Measurements from ENCODE around the gene TUB. TPM values are rescaled to one million over a fixed set of nuclear protein-coding genes. Genes with fewer than 3 reads are reported as not detected.

The TUB gene, protein sequence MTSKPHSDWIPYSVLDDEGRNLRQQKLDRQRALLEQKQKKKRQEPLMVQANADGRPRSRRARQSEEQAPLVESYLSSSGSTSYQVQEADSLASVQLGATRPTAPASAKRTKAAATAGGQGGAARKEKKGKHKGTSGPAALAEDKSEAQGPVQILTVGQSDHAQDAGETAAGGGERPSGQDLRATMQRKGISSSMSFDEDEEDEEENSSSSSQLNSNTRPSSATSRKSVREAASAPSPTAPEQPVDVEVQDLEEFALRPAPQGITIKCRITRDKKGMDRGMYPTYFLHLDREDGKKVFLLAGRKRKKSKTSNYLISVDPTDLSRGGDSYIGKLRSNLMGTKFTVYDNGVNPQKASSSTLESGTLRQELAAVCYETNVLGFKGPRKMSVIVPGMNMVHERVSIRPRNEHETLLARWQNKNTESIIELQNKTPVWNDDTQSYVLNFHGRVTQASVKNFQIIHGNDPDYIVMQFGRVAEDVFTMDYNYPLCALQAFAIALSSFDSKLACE
- total RNA-seq (2022; extraction: Qiagen RNA extraction): 4.6 to 6.7 TPM (median 6.0 TPM) in 5 replicates

DNA sequence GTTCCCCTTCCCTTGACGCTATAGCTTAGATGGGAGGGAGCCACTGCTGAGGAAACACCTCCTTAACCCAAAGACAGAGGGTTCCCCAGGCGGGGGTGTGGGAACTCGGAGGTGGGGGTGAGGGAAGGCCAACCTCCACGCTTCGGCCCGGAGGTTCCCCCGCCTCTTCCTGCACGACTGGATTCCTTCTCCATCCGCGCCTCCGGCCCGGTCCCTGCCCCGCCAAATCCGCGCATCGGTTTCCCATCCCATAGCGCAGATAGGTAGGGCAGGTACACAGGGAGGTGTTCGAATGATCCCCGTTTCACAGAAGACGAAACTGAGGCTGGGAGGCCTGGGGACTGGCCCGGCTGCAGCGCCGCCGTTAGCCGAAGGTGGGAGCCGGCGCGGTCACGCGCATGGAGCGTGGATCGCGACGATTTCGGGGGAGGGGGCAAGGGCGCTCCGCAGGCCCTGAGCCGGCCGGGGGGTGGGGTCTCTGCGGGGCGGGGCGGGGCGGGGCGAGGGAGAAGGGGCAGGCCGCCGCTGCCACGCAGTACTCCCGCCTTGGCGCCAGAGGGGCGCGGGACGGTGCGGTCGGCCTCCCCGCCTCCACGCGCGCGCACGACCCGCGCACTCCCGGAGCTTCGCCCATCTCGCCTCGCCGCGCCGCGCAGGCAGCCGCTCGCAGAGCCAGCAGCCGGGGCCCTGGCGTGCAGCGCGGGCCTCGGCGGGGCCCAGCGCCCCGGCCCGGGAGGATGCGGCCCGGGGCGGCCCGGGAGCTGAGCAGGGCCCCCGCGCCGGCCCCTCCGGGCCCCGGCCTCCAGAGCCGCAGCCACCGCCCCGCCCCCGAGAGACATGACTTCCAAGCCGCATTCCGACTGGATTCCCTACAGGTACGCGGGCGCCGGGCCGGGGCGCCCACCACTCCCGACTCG lies at the start of gene TUB:
Gene TUB, plus strand, starts transcription at position 538 of the 917 bp plus-strand sequence. Its CDS starts 300 bp downstream, at position 838.

Other genes starting within 250 kb of the TUB start
- gene OR10A6, start 149.9 kb upstream of the TUB start, total RNA-seq (2022; extraction: Qiagen RNA extraction): not detected in 5 replicates
- gene OR10A3, start 139.5 kb upstream of the TUB start, total RNA-seq (2022; extraction: Qiagen RNA extraction): not detected in 5 replicates
- not detected in 5 replicates for gene NLRP10, start 115.8 kb upstream of the TUB start, total RNA-seq (2022; extraction: Qiagen RNA extraction)
- gene EIF3F, start 93.9 kb upstream of the TUB start, total RNA-seq (2022; extraction: Qiagen RNA extraction): 324 to 379 TPM (median 347 TPM) in 5 replicates
- gene RIC3, start 87.8 kb downstream of the TUB start, total RNA-seq (2022; extraction: Qiagen RNA extraction): 1.4 to 2.3 TPM (median 1.9 TPM) in 5 replicates
- 2.7 to 4.0 TPM (median 3.2 TPM) in 5 replicates for gene LMO1, start 182.7 kb downstream of the TUB start, total RNA-seq (2022; extraction: Qiagen RNA extraction)